ENCODE data around the gene C1QC. TPM values are rescaled to one million over a fixed set of nuclear protein-coding genes. Genes with fewer than 3 reads are reported as not detected.

The C1QC gene
- total and polyA plus RNA-seq, 2 of the 8 experiments (the other 6 are each of a cell fraction or from before 2014, with no cell fraction given), result not detected

DNA sequence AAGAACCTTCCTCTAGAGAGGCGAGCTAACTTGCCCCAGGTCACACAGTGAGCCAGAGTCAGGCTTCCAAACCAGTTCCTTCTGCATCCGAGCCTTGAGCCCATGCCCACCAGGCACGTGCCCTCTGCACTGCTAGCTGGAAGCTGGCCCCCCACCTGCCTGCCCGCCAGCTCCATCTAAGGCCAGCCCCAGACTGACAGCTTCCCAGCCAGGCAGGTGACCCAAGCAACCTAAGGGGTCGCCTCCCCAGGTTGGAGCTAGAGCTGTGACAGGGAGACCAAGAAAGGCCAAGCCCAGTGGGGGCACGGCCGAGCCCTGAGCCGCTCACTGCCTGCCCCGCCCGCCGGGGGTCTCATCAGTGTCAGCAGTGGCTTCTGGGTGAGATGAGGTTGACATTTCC lies 26.9 kb upstream of the C1QC start:
- TF ChIP-seq ASH2L (IDR thresholded peaks at IDR 0.05; ENCODE audit: low read length) (no peak), BACH1 (IDR thresholded peaks at IDR 0.05; ENCODE audit: low read length) (no peak), TEAD4 (IDR thresholded peaks at IDR 0.05; ENCODE audit: low read depth, low read length) (no peak), RAD21 (IDR thresholded peaks at IDR 0.05 in 1 of 2, conservative IDR thresholded peaks at IDR 0.05 in 1 of 2; ENCODE audit: low read depth in 2 of 2, low read length in 2 of 2) (no peak), RFX5 (IDR thresholded peaks at IDR 0.05; ENCODE audit: borderline replicate concordance, low read depth, low read length) (no peak), SP4 (IDR thresholded peaks at IDR 0.05; ENCODE audit: low read length) (no peak), NRF1 (IDR thresholded peaks at IDR 0.05; ENCODE audit: low read depth, low read length) (no peak), TAF7 (optimal IDR thresholded peaks at IDR 0.05; ENCODE audit: borderline replicate concordance, low read depth, low read length) (no peak), KDM1A (IDR thresholded peaks at IDR 0.05; ENCODE audit: borderline replicate concordance, low read length) (no peak), KDM4A (IDR thresholded peaks at IDR 0.05; ENCODE audit: low read depth, low read length, severe bottlenecking) (no peak), MAFK (IDR thresholded peaks at IDR 0.05; ENCODE audit: low read depth, low read length) (no peak)
- TF ChIP-seq, protein P1, sequence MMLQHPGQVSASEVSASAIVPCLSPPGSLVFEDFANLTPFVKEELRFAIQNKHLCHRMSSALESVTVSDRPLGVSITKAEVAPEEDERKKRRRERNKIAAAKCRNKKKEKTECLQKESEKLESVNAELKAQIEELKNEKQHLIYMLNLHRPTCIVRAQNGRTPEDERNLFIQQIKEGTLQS (IDR thresholded peaks at IDR 0.05; ENCODE audit: insufficient read depth, low read depth, low read length), result no peak
- Histone ChIP-seq H4K5ac (ENCODE audit: insufficient read length, low read depth, low read length) (no peak overlapping the region), H3K4me3 (ENCODE audit: extremely low read depth in 1 of 4, insufficient read depth in 2 of 4, low read depth in 3 of 4, low read length in 4 of 4) (no peak overlapping the region), H3K4me1 (replicated peaks in 1 of 4; ENCODE audit: control insufficient read depth in 3 of 4, insufficient read depth in 4 of 4, low read length in 3 of 4) (peaks cover 0 to 5% (median under 1%) of the 10 kb centered on the region in 4 experiments; a peak in 5 of 7 replicates), H4K91ac (replicated peaks; ENCODE audit: insufficient read length, low read length) (no peak overlapping the region), H4K8ac (ENCODE audit: extremely low read depth, insufficient read depth, low read length) (no peak overlapping the region), H3K9ac (replicated peaks in 1 of 4; ENCODE audit: extremely low read depth in 1 of 4, low read depth in 3 of 4, low read length in 3 of 4) (no peak overlapping the region), H2BK12ac (ENCODE audit: low read depth, low read length) (no peak overlapping the region), H3K14ac (ENCODE audit: insufficient read length) (no peak overlapping the region), H3K23ac (ENCODE audit: insufficient read length) (no peak overlapping the region), H3K79me2 (ENCODE audit: control insufficient read depth in 1 of 2, insufficient read depth in 2 of 2, low read length in 2 of 2) (no peaks in the 10 kb centered on the region), H3K56ac (replicated peaks; ENCODE audit: insufficient read length, low read depth, low read length) (no peak overlapping the region), H3K18ac (ENCODE audit: extremely low read depth, low read length) (no peak overlapping the region), H2AFZ (ENCODE audit: low read length) (no peak overlapping the region), H3K79me1 (ENCODE audit: low read depth, low read length) (no peaks in the 10 kb centered on the region), H2BK15ac (ENCODE audit: low read length) (no peak overlapping the region), H3K4ac (replicated peaks; ENCODE audit: insufficient read length, low read depth, low read length) (no peak overlapping the region), H3K27me3 (replicated peaks in 1 of 4; ENCODE audit: control insufficient read depth in 3 of 4, extremely low read depth in 1 of 4, insufficient read depth in 3 of 4, low read length in 3 of 4) (no peaks in the 10 kb centered on the region; a peak in 1 of 7 replicates), H2BK20ac (ENCODE audit: low read length) (no peak overlapping the region), H3K9me3 (ENCODE audit: insufficient read depth in 2 of 2, low read depth in 1 of 2, low read length in 1 of 2) (no peaks in the 10 kb centered on the region), H4K20me1 (replicated peaks in 1 of 2; ENCODE audit: control insufficient read depth in 1 of 2, insufficient read depth in 2 of 2, low read length in 2 of 2) (peaks cover 0 to 7% of the 10 kb centered on the region in 2 experiments), H3K4me2 (ENCODE audit: insufficient read depth in 1 of 2, low read depth in 2 of 2, low read length in 2 of 2) (no peak overlapping the region), H2BK5ac (ENCODE audit: low read depth, low read length) (no peak overlapping the region), H3K36me3 (ENCODE audit: control insufficient read depth in 2 of 4, insufficient read depth in 4 of 4, low read length in 3 of 4) (no peaks in the 10 kb centered on the region), H3K27ac (ENCODE audit: low read depth, low read length) (no peak overlapping the region), H3K23me2 (ENCODE audit: low read depth, low read length) (no peaks in the 10 kb centered on the region), H2BK120ac (replicated peaks; ENCODE audit: low read depth, low read length) (no peak overlapping the region), H2AK5ac (ENCODE audit: low read depth, low read length) (no peak overlapping the region)
- FAIRE-seq, result no peak
- no peak for DNase-seq (ENCODE audit: low read depth in 1 of 2, low spot score in 2 of 2)
- POLR2A ChIA-PET (ENCODE audit: partially characterized antibody), result interaction anchor here (0.7 to 1.5 kb wide), 2 partner anchors 9 to 137 kb away, joined by 5 to 6 read pairs; no protein-coding TSS in a partner anchor
- CTCF ChIA-PET (ENCODE audit: partially characterized antibody), result interaction anchor here (0.7 to 3.4 kb wide), 7 partner anchors 16 to 200 kb away, joined by 3 to 9 read pairs (median 4); no protein-coding TSS in a partner anchor
- WGBS, 2 experiments (ENCODE audit: extremely low coverage in 1 of 2, insufficient coverage in 1 of 2, insufficient read length in 1 of 2, insufficient replicate concordance in 2 of 2, low coverage in 1 of 2, low lambda C conversion rate in 2 of 2, missing lambda C conversion rate in 1 of 2), result 70% methylated on average over 11 of the region's 11 CpGs; no CpG with 5 or more reads in 1 of the 2 experiments

Data from H1 (cell line).